Neural cell (in vitro differentiated cells): ENCODE results near the gene SSMEM1. TPM values are rescaled to one million over a fixed set of nuclear protein-coding genes. Genes with fewer than 3 reads are reported as not detected.

Source experiments
- H2AFZ ChIP-seq: fragments of 200-600, 300-800 bp; sonication (generic), shearing (Covaris generic); 2 replicates; pipeline ENCODE4 v1.6.0; 2014; ENCODE audit warnings: low read depth, mild to moderate bottlenecking, antibody characterized with exemption, low read length, moderate library complexity
- H3F3A ChIP-seq: fragments of 200-600 bp; shearing (Covaris generic); 2 replicates; pipeline ENCODE4 v1.6.1; 2016; ENCODE audit warnings: mild to moderate bottlenecking, moderate library complexity, mixed read lengths, antibody characterized with exemption, low read length; ENCODE audit not compliant: insufficient read depth, poor library complexity, severe bottlenecking
- H3K27ac ChIP-seq: fragments of 200-600, 300-800 bp; sonication (generic), shearing (Covaris generic); 2 replicates; pipeline ENCODE4 v1.5.1; 2014; ENCODE audit warnings: mild to moderate bottlenecking, low read length, moderate library complexity
- H3K27me3 ChIP-seq: fragments of 300-800, 200-600 bp; sonication (generic), shearing (Covaris generic); 2 replicates; pipeline ENCODE4 v1.6.0; 2014; ENCODE audit warnings: mild to moderate bottlenecking, low read depth, low read length, moderate library complexity; ENCODE audit not compliant: insufficient read depth
- H3K36me3 ChIP-seq: fragments of 300-800, 200-600 bp; sonication (generic), shearing (Covaris generic); 2 replicates; pipeline ENCODE4 v1.5.1; 2014; ENCODE audit warnings: mild to moderate bottlenecking, antibody characterized with exemption, low read length, moderate library complexity; ENCODE audit not compliant: insufficient read depth
- H3K4me2 ChIP-seq: fragments of 300-800, 200-600 bp; sonication (generic), shearing (Covaris generic); 2 replicates; pipeline ENCODE4 v1.6.0; 2014; ENCODE audit warnings: mild to moderate bottlenecking, low read length
- H3K4me3 ChIP-seq: fragments of 300-800, 200-600 bp; sonication (generic), shearing (Covaris generic); 2 replicates; pipeline ENCODE4 v1.5.1; 2014; ENCODE audit warnings: mild to moderate bottlenecking, low read length, moderate library complexity
- H3K79me2 ChIP-seq: fragments of 200-600 bp; shearing (Covaris generic); replicated peaks from 2 replicates; pipeline ENCODE4 v1.6.0; 2014; ENCODE audit warnings: mild to moderate bottlenecking, low read length, moderate library complexity; ENCODE audit not compliant: insufficient read depth
- H3K9ac ChIP-seq: fragments of 300-800, 200-600 bp; sonication (generic), shearing (Covaris generic); 2 replicates; pipeline ENCODE4 v1.6.1; 2016; ENCODE audit warnings: mild to moderate bottlenecking, low read length, mixed read lengths
- H3K9me2 ChIP-seq: fragments of 200-600 bp; shearing (Covaris generic); 2 replicates; pipeline ENCODE4 v1.6.1; 2016; ENCODE audit warnings: mild to moderate bottlenecking, low read length, mixed read lengths; ENCODE audit not compliant: insufficient read depth
- H3K9me3 ChIP-seq: fragments of 200-600, 300-800 bp; sonication (generic), shearing (Covaris generic); 2 replicates; pipeline ENCODE4 v1.6.1; 2016; ENCODE audit warnings: mild to moderate bottlenecking, mixed run types, low read length, moderate library complexity, mixed read lengths
- H4K20me1 ChIP-seq: fragments of 200-600 bp; shearing (Covaris generic); 2 replicates; pipeline ENCODE4 v1.6.1; 2016; ENCODE audit warnings: mild to moderate bottlenecking, mixed run types; ENCODE audit not compliant: insufficient read depth
- CTCF ChIP-seq: fragments of 450-650 bp; IDR thresholded peaks from 2 replicates; pipeline ENCODE4 v1.5.1; 2014; ENCODE audit warnings: antibody characterized with exemption, mild to moderate bottlenecking, moderate library complexity; ENCODE audit not compliant: poor library complexity, severe bottlenecking
- EP300 ChIP-seq: fragments of 450-650 bp; conservative IDR thresholded peaks from 2 replicates; pipeline ENCODE4 v1.6.1; 2014; ENCODE audit warnings: antibody characterized with exemption, mild to moderate bottlenecking, moderate library complexity; ENCODE audit not compliant: poor library complexity, severe bottlenecking
- EZH2 ChIP-seq: fragments of 200-600, 300-800 bp; shearing (Covaris generic), sonication (generic); IDR thresholded peaks from 2 replicates; pipeline ENCODE4 v1.6.1; 2014; ENCODE audit warnings: antibody characterized with exemption, low read length, borderline replicate concordance, mild to moderate bottlenecking; ENCODE audit not compliant: insufficient read depth, poor library complexity, severe bottlenecking
- MXI1 ChIP-seq: fragments of 450-650 bp; conservative IDR thresholded peaks from 2 replicates; pipeline ENCODE4 v1.6.1; 2014; ENCODE audit warnings: antibody characterized with exemption, mild to moderate bottlenecking; ENCODE audit not compliant: poor library complexity, severe bottlenecking
- POLR2AphosphoS5 ChIP-seq: IDR thresholded peaks from 2 replicates; pipeline ENCODE4 v1.6.1; 2012
- RAD21 ChIP-seq: fragments of 450-650 bp; conservative IDR thresholded peaks from 2 replicates; pipeline ENCODE4 v1.6.1; 2014; ENCODE audit warnings: antibody characterized with exemption, mild to moderate bottlenecking, moderate library complexity
- SMC3 ChIP-seq: fragments of 450-650 bp; conservative IDR thresholded peaks from 2 replicates; pipeline ENCODE4 v1.6.1; 2014; ENCODE audit warnings: antibody characterized with exemption, mild to moderate bottlenecking, moderate library complexity; ENCODE audit not compliant: poor library complexity
- TAF1 ChIP-seq: IDR thresholded peaks from 2 replicates; pipeline ENCODE4 v1.6.1; 2012; ENCODE audit warnings: low read depth
- polyA plus RNA-seq: library from polyadenylated mRNA; depleted of rRNA; stranded (reverse); fragments of >200 nt; gene quantifications from 2 replicates; pipeline ENCODE4 v1.2.3, GENCODE V29; 2014
- TF ChIP-seq, protein P1 (sequence below): IDR thresholded peaks from 2 replicates; pipeline ENCODE4 v1.6.1; 2012; ENCODE audit warnings: borderline replicate concordance

The SSMEM1 gene
- polyA plus RNA-seq, 1 donor from 2014 or later: not detected

GRCh38 chr7:130216750-130217149 lies 9.1 kb downstream of the SSMEM1 start:
- Histone ChIP-seq H3K27ac (no peak overlapping the region), H2AFZ (no peak overlapping the region), H3F3A (no peaks in the 10 kb centered on the region), H3K9ac (no peak overlapping the region), H3K4me2 (no peak overlapping the region), H3K9me2 (no peaks in the 10 kb centered on the region), H3K27me3 (no peaks in the 10 kb centered on the region), H4K20me1 (no peaks in the 10 kb centered on the region), H3K4me3 (no peak overlapping the region), H3K9me3 (no peaks in the 10 kb centered on the region), H3K36me3 (no peaks in the 10 kb centered on the region), H3K79me2 (no peaks in the 10 kb centered on the region)
- no peak for TF ChIP-seq MXI1
- TF ChIP-seq EZH2: no peak
- no peak for TF ChIP-seq RAD21
- TF ChIP-seq CTCF: no peak
- TF ChIP-seq SMC3: no peak
- TF ChIP-seq EP300: no peak
- no peak for TF ChIP-seq POLR2AphosphoS5
- TF ChIP-seq, protein P1, sequence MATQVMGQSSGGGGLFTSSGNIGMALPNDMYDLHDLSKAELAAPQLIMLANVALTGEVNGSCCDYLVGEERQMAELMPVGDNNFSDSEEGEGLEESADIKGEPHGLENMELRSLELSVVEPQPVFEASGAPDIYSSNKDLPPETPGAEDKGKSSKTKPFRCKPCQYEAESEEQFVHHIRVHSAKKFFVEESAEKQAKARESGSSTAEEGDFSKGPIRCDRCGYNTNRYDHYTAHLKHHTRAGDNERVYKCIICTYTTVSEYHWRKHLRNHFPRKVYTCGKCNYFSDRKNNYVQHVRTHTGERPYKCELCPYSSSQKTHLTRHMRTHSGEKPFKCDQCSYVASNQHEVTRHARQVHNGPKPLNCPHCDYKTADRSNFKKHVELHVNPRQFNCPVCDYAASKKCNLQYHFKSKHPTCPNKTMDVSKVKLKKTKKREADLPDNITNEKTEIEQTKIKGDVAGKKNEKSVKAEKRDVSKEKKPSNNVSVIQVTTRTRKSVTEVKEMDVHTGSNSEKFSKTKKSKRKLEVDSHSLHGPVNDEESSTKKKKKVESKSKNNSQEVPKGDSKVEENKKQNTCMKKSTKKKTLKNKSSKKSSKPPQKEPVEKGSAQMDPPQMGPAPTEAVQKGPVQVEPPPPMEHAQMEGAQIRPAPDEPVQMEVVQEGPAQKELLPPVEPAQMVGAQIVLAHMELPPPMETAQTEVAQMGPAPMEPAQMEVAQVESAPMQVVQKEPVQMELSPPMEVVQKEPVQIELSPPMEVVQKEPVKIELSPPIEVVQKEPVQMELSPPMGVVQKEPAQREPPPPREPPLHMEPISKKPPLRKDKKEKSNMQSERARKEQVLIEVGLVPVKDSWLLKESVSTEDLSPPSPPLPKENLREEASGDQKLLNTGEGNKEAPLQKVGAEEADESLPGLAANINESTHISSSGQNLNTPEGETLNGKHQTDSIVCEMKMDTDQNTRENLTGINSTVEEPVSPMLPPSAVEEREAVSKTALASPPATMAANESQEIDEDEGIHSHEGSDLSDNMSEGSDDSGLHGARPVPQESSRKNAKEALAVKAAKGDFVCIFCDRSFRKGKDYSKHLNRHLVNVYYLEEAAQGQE: no peak
- TF ChIP-seq TAF1: no peak

GRCh38 chr7:130218806-130219620 lies 11.4 kb downstream of the SSMEM1 start:
- TF ChIP-seq, protein P1: no peak
- no peak for TF ChIP-seq RAD21
- no peak for TF ChIP-seq EZH2
- no peak for TF ChIP-seq CTCF
- no peaks in the 10 kb centered on the region for H3K9me3 ChIP-seq
- H3K79me2 ChIP-seq: no peaks in the 10 kb centered on the region
- no peaks in the 10 kb centered on the region for H3K36me3 ChIP-seq
- no peak overlapping the region for H3K4me2 ChIP-seq
- H3K9me2 ChIP-seq: no peaks in the 10 kb centered on the region
- no peaks in the 10 kb centered on the region for H3F3A ChIP-seq
- no peak overlapping the region for H3K27ac ChIP-seq
- no peak overlapping the region for H2AFZ ChIP-seq
- no peak overlapping the region for H3K4me3 ChIP-seq
- no peak overlapping the region for H3K9ac ChIP-seq
- no peaks in the 10 kb centered on the region for H4K20me1 ChIP-seq
- H3K27me3 ChIP-seq: no peaks in the 10 kb centered on the region
